Suprapubic skin (tissue), 4 donors: ENCODE measurements around the gene SSMEM1. TPM values are rescaled to one million over a fixed set of nuclear protein-coding genes. Genes with fewer than 3 reads are reported as not detected.

ENCODE experiments used
- DNase-seq, 2 donors: peaks; one replicate each; pipeline ENCODE4 v3.0.0-alpha.2; 2019; ENCODE audit warnings: low spot score in 2 of 2
- H3K27ac ChIP-seq: fragments of 200-600 bp; sonication (generic); one replicate; pipeline ENCODE4 v1.5.1; 2019
- H3K27me3 ChIP-seq: fragments of 200-600 bp; sonication (generic); one replicate; pipeline ENCODE4 v1.5.1; 2019
- H3K36me3 ChIP-seq: fragments of 200-600 bp; sonication (generic); one replicate; pipeline ENCODE4 v1.5.1; 2019
- H3K4me1 ChIP-seq: fragments of 200-600 bp; sonication (generic); one replicate; pipeline ENCODE4 v1.5.1; 2019
- H3K4me3 ChIP-seq: fragments of 200-600 bp; sonication (generic); one replicate; pipeline ENCODE4 v1.5.1; 2019; ENCODE audit warnings: mild to moderate bottlenecking
- H3K9me3 ChIP-seq: fragments of 200-600 bp; sonication (generic); one replicate; pipeline ENCODE4 v1.5.1; 2019
- CTCF ChIP-seq, 2 donors: fragments of 200-600 bp in 1 of 2; fragments of 450-650 bp in 1 of 2; sonication (generic) in 1 of 2; IDR thresholded peaks; one replicate each; pipeline ENCODE4 v1.5.1; 2016 to 2019; ENCODE audit warnings: antibody characterized with exemption in 2 of 2, mild to moderate bottlenecking in 1 of 2, moderate library complexity in 1 of 2
- EP300 ChIP-seq: sonication (generic); formaldehyde crosslinking; IDR thresholded peaks from one replicate; pipeline ENCODE4 v1.6.1; 2017; ENCODE audit warnings: antibody characterized with exemption
- POLR2A ChIP-seq, 2 donors: fragments of 450-650 bp; IDR thresholded peaks; one replicate each; pipeline ENCODE4 v1.6.1; 2017; ENCODE audit warnings: antibody characterized with exemption in 2 of 2, mild to moderate bottlenecking in 2 of 2, moderate library complexity in 2 of 2
- POLR2AphosphoS5 ChIP-seq, 3 donors: sonication (generic); formaldehyde crosslinking; IDR thresholded peaks; one replicate each; pipeline ENCODE4 v1.6.1; 2017; ENCODE audit warnings: antibody characterized with exemption in 3 of 3
- WGBS: methylation state at CpG from one replicate; pipeline ENCODE4 v1.1.5; 2018; 5-methylcytosine and 5-hydroxymethylcytosine counted together
- total RNA-seq, 4 donors: library from RNA; depleted of rRNA; stranded (reverse); fragments of >200 nt; gene quantifications; one replicate each; pipeline ENCODE4 v1.1.0, GENCODE V29; 2016

The SSMEM1 gene, protein sequence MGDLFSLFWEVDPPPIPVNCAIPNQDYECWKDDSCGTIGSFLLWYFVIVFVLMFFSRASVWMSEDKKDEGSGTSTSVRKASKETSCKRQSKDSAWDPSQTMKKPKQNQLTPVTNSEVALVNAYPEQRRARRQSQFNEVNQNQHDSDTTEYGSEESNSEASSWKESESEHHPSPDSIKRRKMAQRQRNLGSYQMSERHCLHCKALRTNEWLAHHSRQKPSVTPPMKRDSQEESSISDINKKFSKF
- total RNA-seq: not detected

GRCh38 chr7:130207642-130208041 lies at the start of gene SSMEM1:
Gene SSMEM1, plus strand, starts transcription at chr7:130207860. Its CDS starts 51 bp downstream, at chr7:130207911.
- no peaks in the 10 kb centered on the region for H3K9me3 ChIP-seq
- peaks cover 4% of the 10 kb centered on the region for H3K36me3 ChIP-seq
- no peak for DNase-seq
- H3K27ac ChIP-seq: no peak within 1 kb of the TSS
- TF ChIP-seq CTCF (IDR thresholded peaks at IDR 0.05) (no peak), POLR2AphosphoS5 (IDR thresholded peaks at IDR 0.05) (no peak), POLR2A (IDR thresholded peaks at IDR 0.05) (no peak), EP300 (no peak)
- no peak within 1 kb of the TSS for H3K4me3 ChIP-seq
- H3K4me1 ChIP-seq: peaks cover 6% of the 10 kb centered on the region
- H3K27me3 ChIP-seq: no peaks in the 10 kb centered on the region

DNA sequence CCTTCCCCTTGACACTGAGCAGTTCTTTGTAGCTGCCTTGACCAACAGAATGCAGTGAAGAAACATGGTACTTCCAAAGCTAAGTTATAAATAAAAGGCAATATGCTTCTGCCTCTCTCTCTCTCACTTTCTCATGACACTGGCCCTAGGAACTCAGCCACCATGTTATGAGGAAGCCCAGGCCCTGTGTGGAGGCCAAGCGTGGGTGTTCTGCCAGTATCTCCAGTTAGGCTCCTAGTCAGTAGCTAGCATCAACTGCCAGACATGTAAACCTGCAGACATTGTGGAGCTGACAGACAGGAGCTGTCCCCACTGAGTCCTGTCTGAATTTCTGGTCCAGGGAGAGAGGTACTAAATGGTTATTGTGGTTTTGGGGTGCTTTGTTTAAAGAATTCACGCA lies 47.6 kb upstream of the SSMEM1 start:
- 95% methylated on average over 2 of the region's 2 CpGs for WGBS
- peaks cover 46% of the 10 kb centered on the region for H3K36me3 ChIP-seq
- H3K4me1 ChIP-seq: no peaks in the 10 kb centered on the region
- H3K27ac ChIP-seq: no peak overlapping the region
- no peak for DNase-seq
- no peak overlapping the region for H3K4me3 ChIP-seq
- H3K9me3 ChIP-seq: no peaks in the 10 kb centered on the region
- H3K27me3 ChIP-seq: no peaks in the 10 kb centered on the region
- no peak for TF ChIP-seq CTCF (IDR thresholded peaks at IDR 0.05)
- no peak for TF ChIP-seq POLR2A (IDR thresholded peaks at IDR 0.05)
- no peak for TF ChIP-seq EP300
- TF ChIP-seq POLR2AphosphoS5 (IDR thresholded peaks at IDR 0.05): no peak

DNA sequence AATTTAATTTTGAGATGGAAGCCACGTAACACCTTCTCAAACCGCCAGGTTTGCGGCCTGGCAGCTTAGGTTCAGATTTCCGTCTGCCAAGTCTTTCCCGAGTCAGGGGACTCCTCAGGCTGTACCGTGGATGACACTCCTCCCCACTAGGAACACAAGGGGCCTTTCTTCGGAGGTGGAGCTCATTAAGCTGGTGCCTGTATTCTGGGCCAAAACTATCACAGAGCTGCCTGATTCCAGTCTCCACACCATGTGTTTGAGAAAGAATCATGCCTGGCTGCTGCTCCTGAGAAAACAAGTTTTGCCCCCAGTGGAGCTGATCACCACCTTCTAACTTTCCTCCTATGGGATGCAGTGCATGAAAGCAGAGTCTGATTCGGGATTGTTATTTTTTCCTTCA lies 47.2 kb upstream of the SSMEM1 start:
- Histone ChIP-seq H3K36me3 (peaks cover 48% of the 10 kb centered on the region), H3K4me3 (no peak overlapping the region), H3K9me3 (no peaks in the 10 kb centered on the region), H3K27ac (no peak overlapping the region), H3K4me1 (no peaks in the 10 kb centered on the region), H3K27me3 (no peaks in the 10 kb centered on the region)
- no peak for TF ChIP-seq EP300
- no peak for TF ChIP-seq POLR2A (IDR thresholded peaks at IDR 0.05)
- no peak for TF ChIP-seq CTCF (IDR thresholded peaks at IDR 0.05)
- TF ChIP-seq POLR2AphosphoS5 (IDR thresholded peaks at IDR 0.05): no peak
- 87% methylated on average over 8 of the region's 8 CpGs for WGBS
- no peak for DNase-seq

DNA sequence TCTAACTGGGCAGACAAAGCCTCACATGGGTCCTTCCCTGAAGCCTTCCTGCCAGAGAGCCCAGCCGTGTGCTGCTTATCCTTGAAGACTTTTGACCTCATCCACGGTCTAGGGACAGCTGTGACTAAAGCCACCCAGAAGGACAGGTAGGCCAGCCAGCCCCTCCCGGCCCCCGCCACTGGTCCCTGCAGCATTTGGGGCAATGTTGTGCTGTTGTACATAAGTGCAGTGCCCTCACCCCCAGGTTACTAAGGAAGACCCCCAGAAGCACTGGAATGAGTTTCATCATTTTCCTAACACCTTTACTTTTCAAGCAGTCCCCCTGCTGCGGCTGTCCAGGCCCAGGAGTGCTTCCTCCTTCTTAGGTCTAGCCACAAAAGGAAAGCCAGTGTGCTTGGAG lies 45.5 kb upstream of the SSMEM1 start:
- Histone ChIP-seq H3K27me3 (no peaks in the 10 kb centered on the region), H3K36me3 (peaks cover 61% of the 10 kb centered on the region), H3K4me3 (no peak overlapping the region), H3K27ac (no peak overlapping the region), H3K4me1 (no peaks in the 10 kb centered on the region), H3K9me3 (no peaks in the 10 kb centered on the region)
- DNase-seq: no peak
- TF ChIP-seq EP300 (no peak), POLR2A (IDR thresholded peaks at IDR 0.05) (no peak), POLR2AphosphoS5 (IDR thresholded peaks at IDR 0.05) (no peak), CTCF (IDR thresholded peaks at IDR 0.05) (no peak)
- WGBS: 83% methylated on average over 5 of the region's 5 CpGs

GRCh38 chr7:130174237-130174959 lies 33.3 kb upstream of the SSMEM1 start:
- no peak for DNase-seq
- 93% methylated on average over 4 of the region's 4 CpGs for WGBS

More at GRCh38 chr7:130174237-130174959, 33.3 kb upstream of the SSMEM1 start:
- Histone ChIP-seq H3K9me3 (no peaks in the 10 kb centered on the region), H3K4me3 (no peak overlapping the region), H3K36me3 (peaks cover 66% of the 10 kb centered on the region), H3K4me1 (no peaks in the 10 kb centered on the region), H3K27ac (no peak overlapping the region), H3K27me3 (no peaks in the 10 kb centered on the region)
- TF ChIP-seq POLR2A (IDR thresholded peaks at IDR 0.05) (no peak), CTCF (IDR thresholded peaks at IDR 0.05) (no peak), EP300 (no peak), POLR2AphosphoS5 (IDR thresholded peaks at IDR 0.05) (no peak)
